ENCODE data around the gene NLRP13.

NLRP13 gene

DNA sequence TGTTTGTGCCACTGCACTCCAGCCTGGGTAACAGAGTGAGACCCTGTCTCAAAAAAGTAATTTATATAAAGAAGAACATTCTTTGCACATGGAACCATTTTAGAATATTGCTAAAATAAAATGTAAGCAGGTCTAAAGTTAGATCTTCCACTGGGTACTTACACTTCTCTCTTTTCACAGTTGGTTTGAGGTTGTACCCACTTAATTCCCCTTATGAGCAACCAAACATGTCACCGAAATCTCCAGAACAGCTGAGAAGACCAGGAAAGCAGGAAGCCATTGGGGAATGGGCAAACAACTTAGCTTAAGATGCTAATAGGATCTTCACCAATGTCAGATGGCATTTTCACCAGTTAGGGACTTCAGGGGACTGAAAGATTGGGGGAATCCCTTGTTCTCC, 77.0 kb downstream of the NLRP13 start:
- Histone ChIP-seq H3K4me1 (ENCODE audit: control insufficient read depth in 1 of 2, insufficient read depth in 1 of 2, low read depth in 1 of 2, low read length in 1 of 2) (no peaks in the 10 kb centered on the region), H3K9me3 (no peaks in the 10 kb centered on the region), H3K27me3 (no peaks in the 10 kb centered on the region), H3K36me3 (no peaks in the 10 kb centered on the region), H3K4me3 (ENCODE audit: low read depth in 1 of 2, low read length in 1 of 2) (no peak overlapping the region), H3K27ac (no peak overlapping the region)
- TF ChIP-seq, protein P1, sequence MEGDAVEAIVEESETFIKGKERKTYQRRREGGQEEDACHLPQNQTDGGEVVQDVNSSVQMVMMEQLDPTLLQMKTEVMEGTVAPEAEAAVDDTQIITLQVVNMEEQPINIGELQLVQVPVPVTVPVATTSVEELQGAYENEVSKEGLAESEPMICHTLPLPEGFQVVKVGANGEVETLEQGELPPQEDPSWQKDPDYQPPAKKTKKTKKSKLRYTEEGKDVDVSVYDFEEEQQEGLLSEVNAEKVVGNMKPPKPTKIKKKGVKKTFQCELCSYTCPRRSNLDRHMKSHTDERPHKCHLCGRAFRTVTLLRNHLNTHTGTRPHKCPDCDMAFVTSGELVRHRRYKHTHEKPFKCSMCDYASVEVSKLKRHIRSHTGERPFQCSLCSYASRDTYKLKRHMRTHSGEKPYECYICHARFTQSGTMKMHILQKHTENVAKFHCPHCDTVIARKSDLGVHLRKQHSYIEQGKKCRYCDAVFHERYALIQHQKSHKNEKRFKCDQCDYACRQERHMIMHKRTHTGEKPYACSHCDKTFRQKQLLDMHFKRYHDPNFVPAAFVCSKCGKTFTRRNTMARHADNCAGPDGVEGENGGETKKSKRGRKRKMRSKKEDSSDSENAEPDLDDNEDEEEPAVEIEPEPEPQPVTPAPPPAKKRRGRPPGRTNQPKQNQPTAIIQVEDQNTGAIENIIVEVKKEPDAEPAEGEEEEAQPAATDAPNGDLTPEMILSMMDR (IDR thresholded peaks at IDR 0.05) = no peak
